Stimulated activated CD4-positive, alpha-beta T cell treated with anti-CD3 and anti-CD28 coated beads, Interleukin-2, amount 100 ng/mL, for 48 hours (primary cell): ENCODE results near the gene CPE.

ENCODE experiments used
- DNase-seq, 2 donors: peaks; one replicate each; pipeline ENCODE4 v3.0.0-alpha.2; 2020

CPE gene

DNA sequence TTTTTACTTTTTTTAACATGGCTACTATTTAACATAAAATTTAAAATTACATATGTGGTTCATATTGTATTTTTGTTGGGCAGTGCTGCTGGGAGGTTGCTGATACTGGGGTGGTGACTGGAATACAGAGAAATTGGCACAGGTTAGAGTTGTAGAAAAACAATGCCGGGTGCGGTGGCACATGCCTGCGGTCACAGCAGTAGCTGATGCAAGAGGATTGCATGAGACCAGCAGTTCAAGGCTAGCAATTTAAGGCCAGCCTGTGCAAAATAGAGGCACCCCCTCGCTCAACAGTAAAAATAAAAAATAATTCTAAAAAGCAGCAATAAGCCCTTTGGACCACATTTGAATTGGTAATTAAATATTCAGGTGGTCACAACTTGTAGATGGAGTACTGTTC lies 11.8 kb upstream of the CPE start:
- no peak for DNase-seq

DNA sequence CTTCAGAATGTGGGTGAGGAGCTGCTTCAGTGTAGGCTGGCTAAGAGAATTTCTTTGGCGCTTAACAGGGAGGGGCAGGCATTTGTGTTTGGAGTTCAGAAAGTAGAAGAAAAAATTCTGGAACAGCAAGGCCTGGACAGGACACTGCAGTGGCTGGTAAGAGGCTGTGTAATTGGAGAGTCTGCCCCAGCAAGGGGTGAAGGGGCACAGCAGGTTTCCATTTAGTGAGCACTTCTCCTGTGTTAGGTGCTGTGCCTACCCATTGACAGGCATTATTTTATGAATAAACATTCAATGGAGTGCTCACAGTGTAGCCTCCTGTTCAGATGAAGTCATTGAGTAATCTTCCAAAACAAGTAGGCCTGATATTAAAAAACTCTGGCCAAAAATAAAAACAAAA lies 10.7 kb upstream of the CPE start:
- DNase-seq: no peak

DNA sequence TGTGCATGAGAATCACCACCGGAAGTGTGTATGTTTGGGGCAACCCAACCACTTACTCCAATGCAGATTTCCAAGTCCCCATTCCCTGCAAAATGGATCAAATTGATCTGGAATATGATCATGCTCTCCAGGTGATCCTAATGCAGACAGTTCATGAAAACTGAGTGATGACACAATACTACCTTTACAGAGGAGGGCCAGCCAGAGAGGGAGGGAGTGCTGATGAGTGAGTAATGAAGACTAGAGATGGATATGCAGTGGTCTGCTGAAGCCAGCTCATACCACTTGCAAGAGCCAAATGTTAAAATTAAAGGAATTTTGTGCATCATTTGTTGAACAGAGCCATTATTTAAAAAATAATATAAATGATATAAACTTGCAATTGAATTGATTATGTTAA lies 10.2 kb upstream of the CPE start:
- no peak for DNase-seq

DNA sequence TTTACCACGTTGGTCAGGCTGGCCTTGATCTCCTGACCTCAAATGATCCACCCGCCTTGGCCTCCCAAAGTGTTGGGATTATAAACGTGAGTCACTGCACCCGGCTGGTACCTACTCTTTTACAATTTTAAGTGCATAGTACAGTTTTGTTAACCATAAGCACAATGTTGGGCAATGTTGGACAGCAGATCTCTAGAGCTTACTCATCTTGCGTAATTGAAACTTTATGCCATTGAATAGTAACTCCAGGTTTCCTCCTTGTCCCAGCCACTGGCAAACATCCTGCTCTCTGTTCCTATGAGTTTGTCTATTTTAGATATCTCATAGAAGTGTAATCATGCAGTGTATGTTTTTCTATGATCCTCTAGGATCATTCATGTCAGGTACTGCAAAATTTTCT lies 9.3 kb upstream of the CPE start:
- no peak for DNase-seq

DNA sequence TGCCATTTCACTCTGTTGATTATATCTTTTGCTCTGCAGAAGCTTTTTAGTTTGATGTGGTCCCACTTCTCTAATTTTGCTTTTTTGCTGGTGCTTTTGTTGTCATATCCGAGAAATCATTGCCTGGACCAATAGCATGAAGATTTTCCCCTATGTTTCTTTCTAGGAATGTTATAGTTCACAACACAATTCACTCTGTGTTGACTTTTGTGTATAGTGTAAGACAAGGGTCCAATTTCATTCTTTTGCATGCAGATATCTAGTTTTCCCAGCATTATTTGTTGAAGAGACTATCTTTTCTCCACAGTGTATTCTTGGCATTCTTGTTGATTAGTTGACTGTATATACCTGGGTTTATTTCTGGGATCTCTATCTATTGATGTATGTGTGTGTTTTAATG lies 8.3 kb upstream of the CPE start:
- no peak for DNase-seq

DNA sequence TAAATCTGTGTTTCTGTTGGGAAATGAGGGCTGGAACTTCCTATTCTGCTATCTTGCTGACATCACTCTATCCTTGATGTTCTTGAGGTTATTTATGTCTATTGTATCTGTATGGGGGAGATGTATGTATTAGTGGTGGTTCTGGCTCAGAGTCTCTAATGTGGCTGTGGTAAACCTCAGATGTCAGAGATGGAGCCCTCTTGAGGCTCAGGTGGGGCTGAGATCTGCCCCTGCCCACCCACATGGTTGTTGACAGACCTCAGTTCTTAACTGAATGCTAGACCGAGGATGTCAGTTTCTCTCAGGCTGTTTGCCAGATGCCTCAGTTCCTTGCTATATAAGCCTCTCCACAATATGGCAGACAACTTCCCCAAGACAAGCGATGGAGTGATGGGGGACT lies 3.3 kb upstream of the CPE start:
- no peak for DNase-seq

DNA sequence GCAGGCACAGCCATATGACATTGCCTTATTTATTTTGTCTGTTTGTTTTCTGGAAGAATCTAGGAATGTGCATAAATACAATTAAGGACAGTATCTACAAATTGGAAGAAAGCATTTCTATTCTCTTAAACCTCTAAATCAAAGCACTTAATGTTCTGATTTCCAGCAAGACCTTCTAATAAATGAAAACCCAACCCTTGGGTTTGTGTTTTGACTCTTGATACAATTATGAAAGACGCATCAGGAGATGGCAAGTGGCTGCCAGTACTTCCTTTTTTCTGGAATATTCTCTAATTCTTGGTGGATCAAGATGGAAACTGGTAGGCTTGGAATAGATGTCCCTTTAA lies 437 bp upstream of the CPE start:
- no peak for DNase-seq

DNA sequence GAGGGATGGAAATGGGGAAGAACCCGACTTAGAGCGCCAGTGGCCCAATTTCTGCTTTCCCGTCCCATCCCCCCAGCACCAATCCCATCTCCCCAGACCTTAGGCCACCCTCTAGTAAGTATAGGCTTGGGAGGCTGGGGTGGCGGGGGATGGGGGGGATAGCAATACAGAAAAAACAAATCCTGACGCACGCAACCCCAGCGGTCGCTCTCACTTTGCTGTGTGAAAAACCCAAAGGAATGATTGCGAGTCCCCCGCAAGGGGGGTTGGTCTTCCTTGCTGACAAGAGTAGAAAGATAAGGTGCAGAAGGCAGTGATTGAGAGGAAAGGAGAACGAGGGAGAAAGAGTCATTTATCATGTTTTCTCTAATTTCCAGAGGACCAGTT lies 863 bp downstream of the CPE start:
- DNase-seq: no peak

DNA sequence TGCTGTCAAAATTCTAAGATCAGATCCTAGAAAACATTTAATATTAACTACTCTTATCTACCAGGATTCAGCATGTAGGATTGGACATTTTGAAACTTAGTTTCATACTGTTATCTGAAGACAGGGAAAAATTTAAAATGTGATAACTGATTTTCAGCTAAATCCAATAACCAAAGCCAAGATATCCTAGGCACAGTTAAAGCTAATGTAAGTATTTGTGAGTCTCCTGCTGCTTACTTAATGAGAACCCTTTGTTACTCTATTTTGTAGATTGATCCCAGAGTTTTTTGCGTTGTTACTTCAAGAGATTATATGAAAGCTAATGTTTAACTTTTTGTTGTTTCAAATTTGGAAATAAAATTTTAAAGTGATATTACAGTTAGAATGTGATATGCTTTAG lies 2.0 kb downstream of the CPE start:
- DNase-seq: no peak

DNA sequence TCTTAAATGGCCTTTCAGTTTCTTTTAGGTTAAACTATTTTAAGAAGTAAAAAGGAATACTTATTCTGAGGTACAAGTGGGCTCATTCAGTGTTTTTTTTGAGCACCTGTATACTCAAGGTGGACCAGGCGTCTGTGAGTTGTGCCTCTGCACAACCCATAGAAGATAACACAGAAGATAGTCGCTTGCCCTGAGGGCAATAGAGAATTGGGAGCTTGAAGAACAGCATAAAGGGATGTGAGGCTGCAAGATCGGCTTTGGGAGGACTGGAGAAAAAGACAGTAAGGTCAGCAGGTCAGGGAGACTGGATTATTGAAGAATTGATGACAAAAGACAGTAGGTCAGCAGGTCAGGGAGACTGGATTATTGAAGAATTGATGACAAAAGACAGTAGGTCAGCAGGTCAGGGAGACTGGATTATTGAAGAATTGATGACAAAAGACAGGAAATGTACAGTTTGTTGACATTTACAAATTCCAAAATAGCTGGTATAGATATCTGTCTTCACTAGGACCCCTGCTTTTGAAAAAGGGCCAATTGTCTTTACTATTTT lies 3.1 kb downstream of the CPE start:
- DNase-seq: no peak

DNA sequence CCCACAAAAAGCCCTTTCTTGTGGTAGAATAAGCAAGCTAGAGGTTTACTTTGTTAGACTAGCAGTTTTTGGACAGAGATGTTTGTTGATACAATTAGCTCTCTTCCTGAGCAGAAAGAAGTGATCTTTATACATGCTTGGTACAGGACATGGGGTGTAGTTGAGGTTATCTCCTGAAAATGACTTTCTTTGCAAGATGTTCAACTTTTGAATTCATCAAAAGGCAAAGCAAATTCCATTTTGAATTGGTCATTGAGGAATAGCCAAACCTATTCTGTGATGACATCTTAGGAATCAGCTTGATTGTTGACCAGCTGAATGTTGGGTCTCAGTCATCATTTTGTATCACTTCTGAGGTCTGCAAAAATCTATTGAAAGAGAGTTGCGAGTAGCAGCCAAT lies 3.8 kb downstream of the CPE start:
- no peak for DNase-seq

DNA sequence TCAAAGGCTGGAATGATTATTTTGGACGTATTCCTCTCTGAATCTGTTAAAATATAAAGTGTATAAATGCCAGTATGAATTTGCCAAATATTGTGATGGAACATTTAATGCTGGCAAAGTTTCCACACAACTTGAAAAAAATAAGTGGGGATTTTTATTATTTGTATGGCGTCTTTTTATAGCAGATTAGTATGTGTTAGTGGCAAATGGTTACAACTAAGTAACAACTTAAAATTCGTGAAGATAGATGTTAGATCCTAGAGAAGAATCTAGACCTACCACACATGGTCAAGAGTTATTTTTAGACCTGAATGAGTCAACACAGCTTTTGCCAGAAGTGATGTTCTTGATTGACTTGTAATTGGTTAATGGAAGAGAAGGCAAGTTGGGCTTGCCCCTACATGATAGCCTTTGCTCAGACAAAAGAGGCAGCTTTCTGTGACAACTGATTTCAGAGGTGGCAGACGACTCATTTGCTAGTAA lies 4.8 kb downstream of the CPE start:
- DNase-seq: no peak

DNA sequence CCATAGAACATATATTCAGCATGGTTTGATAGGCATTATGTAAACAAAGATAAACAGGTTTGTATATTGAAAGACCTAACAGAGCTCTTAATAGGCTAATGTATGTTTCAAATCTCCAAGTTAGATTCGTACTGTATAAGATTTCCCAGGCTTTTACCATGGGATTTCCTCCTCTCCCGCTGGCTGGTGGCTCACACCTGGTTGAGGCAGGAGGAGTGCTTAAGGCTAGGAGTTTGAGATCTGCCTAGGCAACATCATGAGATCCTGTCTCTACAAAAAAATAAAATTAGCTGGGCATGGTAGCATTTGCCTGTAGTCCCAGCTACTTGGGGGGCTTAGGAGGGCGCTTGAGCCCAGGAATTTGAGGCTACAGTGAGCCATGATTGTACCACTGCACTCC lies 5.4 kb downstream of the CPE start:
- no peak for DNase-seq

DNA sequence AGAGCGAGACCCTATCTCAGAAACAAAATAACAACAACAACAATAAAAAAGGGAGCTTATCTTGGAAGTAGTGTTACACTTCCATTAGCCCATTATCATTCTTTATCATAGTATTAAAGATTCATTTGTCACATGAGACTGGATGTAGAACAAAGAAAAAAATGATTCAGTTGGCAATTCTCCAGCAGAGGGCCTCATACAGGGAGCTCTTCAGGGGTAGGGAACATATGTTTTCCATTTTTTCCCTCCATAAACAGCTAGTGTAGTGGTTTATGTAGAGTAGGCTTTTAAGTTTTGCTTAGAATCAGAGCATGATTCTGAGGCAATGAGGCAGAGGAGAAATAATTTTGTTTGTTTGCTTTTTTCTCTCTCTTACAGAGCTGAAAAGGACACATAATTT lies 5.8 kb downstream of the CPE start:
- no peak for DNase-seq

DNA sequence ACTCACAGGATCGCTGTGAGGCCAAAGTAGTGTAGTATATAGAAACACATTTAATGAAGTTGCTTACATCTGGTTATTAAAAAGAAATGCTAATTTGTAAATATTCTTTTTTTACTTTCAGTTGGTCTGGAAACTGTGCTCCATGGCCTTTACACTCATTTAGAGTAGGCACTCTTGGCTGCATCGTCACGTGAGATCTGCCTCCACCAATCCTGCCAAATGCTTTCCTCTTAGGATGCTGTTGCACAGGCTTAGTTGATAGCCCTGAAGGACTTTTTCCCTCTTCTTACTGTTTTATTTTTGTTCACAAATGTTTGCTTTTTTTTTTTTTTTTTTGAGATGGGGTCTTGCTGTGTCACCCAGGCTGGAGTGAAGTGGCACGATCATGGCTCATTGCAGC lies 6.3 kb downstream of the CPE start:
- no peak for DNase-seq

DNA sequence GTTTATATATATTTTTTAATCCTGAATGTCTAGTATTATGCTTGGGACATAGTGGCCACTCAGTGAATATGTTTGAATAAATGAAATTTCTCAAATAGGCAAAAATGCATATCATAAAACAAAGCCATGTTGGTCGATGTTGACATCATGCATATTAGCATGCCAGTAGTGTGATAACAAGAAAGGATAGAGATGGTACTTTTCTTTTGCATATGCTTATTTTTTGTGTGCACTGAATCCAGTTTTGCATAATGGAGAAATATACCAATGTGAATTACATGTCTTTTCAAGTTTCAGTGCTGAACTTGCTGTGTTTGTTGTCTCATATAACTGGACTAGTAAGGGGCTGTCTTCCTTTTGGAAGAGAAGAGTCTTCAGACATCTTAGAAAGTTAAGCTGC lies 7.5 kb downstream of the CPE start:
- DNase-seq: no peak

DNA sequence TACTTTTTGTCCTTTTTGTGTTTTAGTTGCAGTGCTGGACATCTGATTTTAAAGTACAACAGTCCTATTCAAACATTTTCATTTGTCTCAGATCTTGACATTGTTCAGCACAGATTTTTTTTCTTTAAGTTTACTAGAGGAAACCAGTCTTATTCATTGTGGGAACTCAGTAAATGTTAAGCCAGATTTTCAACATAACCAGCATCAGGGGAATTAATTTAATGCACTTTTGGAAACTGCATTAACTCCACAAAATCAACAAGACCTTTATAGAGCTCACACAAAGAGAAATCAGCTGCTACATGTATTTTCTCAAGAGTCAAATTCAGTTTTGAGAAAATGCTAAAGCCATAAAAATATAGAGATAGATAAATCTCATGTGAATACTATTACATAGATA lies 9.9 kb downstream of the CPE start:
- no peak for DNase-seq

DNA sequence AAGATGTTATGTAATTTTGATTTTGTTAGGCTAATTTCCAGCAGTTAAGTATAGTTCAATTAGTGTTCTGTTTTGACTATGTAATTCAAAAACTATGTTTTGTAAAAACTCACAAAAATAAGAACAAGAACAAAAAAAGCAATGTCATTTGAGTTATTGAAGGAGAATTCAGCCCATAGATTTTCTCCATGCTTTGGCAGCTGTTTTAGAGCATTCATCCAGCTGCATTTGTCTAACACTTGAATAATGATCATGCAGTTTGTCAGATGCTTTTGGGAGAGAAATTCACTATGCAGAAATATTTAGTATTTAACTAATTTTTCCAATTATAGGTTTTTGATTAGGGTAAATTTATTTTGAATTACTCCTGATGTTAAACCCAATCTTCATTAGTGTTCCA lies 14.2 kb downstream of the CPE start:
- DNase-seq: no peak

DNA sequence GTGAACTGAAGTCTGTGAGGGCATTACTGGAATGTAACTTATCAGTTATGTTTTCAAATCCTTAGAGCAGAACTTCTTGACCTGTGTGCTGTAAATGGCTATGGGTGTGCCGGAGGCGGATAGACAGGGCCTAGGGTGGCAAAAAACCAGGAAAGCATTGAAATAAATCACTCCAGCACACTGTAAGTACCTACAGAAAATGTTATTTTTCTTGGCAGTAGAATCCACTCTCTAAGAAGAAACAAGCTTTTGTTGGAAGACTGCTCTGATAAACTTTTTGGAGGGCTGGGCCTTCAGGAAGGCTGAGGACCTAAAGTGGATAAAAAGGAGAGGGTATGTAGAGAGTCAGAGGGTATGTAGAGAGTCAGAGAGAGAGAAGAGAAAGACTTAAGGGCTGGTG lies 14.9 kb downstream of the CPE start:
- no peak for DNase-seq

DNA sequence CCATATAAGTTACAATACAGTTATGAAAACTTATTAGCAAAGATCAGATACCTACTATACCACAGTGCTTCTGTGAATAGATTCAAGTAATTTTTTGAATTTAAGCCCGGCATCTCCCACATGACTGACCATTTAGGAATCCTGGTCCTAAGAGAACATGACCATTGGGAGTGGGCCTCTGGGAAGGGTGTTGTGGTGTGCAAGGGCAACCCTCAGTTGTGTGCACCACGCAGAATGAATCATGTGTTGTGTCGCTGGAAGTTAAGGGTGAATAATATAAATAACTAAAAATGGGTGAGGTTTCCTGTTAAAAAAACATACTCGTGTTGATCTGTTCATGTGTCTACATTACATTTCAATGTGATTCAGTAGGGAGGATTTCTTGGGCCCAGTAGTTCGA lies 15.5 kb downstream of the CPE start:
- DNase-seq: no peak

DNA sequence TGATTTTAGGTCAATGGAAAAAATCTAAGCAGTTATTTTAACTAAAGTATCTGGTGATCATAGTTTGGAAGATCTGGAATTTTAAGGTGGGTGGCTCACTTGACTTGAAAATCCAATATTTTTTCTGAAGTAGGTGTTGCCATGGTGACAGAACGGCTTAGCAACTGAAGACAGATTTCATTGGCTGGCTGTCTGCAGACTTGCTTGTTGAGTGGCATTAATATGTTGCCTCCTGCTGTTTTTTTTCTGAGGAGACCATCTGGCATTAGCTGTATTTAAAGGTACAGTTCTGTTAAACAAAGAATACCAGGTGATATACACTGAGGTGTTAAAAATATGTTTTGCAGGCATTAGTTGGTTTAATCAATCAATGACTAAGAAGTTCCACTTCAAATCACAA lies 19.8 kb downstream of the CPE start:
- DNase-seq: no peak

DNA sequence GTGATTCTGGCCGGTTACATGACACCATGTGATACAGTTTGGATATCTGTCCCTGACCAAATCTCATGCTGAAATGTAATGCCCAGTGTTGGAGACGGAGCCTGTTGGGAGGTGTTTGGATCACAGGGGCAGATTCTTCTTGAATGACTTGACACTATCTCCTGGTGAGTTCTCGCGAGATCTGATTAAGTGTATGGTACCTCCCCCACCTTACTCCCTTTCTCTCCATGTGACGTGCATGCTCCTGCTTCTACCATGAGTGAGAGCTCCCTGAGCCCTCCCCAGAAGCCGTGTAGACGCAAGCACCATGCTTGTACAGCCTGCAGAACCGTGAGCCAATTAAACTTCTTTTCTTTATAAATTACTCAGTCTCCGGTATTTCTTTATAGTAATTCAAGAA lies 23.6 kb downstream of the CPE start:
- no peak for DNase-seq

DNA sequence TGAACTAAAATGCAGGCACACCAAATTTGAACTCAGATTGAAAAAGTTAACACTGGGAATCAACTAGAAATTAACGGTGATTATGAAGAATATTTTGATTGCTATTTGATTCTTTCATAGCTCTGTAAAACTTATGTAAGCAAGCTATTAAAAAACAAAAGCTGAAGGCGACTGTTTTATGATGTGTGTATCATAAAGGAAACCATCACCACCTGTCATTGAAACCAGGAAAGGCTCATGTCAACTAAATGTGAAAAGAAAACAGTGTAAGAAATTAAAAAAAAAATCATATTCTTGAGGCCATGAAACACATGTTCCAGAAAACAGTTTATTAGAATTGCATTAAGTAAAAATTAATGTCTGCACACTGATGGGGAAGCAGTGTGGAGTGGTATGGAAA lies 24.2 kb downstream of the CPE start:
- DNase-seq: no peak

DNA sequence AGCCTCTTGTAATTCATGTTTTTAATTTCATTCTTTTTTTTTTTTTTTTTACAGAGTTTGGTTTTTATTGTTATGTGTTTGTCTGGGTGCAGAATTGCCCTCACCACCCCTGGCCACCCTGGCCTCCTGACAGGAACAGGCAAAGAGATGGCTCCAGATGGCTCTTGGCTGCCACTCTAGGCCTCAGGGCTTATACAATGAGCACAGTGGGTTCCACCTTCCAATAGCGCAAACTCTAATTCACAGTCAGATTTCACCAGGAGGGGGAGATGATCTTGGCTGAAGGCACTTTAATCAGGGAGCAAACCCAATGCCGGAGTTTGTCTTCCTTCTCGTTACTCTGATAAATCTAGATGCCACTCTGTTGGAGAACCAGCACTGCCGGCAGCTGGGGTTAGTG lies 24.8 kb downstream of the CPE start:
- DNase-seq: no peak

DNA sequence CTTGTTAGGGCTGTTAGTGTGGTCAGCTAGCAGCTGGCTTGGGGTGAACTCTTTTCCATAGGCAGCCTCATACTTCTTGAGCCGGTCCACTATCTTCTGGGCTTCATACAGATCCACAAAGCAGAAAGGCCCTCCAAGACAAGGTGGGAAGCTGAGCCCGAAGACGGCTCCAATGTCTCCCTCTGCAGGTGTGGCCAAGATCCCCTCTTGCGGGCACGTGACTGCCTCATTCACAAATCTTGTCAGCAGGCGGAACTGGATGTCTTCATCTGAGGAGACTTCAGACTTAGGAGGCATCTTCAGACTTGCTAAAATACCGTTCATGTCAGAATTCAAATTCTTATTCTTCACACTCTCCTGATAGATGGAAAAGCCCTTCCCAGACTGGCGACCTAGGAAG lies 25.3 kb downstream of the CPE start:
- no peak for DNase-seq

DNA sequence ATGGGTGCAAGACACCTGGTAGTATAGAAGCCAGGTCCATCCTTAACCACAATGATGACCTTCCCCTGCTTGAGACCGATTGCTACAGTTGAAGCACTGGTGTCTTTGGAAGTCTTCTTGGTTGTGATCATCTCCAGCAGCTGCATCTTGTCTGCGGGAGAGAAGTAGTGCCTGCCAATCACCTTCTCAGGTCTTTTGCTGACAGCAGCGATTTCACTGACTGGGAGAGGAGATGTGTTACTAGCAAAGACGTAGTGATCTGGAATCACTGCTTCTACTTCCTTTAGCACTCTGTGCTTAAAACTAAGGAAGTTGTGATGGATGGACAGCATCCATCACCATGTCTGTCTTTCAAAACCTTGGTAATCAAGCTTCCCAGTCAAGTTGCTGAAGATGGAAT lies 25.9 kb downstream of the CPE start:
- DNase-seq: no peak
